ENCODE data around the gene PLXNB3.

The PLXNB3 gene

DNA sequence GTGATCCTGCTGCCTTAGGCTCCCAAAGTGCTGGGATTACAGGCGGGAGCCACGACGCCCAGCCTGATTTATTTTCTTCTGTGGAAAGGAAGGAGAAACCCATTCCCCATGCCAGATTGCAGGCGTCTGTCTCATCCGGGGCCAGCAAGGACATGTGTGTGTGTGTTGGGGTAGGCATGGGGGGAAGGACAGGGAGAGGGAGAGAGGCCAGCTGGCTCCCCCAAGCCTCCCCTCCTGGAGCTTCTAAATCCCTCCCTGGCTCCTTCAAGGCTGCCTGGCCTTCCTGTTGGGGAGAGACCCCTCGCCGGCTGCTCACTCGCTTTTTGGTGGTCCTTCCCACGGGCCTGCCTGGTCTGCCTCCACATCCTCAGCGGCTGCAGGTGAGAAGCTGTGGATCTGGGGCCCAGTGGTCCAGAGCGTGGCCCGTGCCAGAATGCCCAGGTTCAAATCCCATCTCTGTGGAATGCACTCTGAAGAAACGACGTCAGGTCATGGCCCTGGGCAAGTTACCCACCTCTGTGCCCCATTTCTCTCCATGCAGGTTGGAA lies 1.3 kb upstream of the PLXNB3 start:
- no peak for FAIRE-seq

DNA sequence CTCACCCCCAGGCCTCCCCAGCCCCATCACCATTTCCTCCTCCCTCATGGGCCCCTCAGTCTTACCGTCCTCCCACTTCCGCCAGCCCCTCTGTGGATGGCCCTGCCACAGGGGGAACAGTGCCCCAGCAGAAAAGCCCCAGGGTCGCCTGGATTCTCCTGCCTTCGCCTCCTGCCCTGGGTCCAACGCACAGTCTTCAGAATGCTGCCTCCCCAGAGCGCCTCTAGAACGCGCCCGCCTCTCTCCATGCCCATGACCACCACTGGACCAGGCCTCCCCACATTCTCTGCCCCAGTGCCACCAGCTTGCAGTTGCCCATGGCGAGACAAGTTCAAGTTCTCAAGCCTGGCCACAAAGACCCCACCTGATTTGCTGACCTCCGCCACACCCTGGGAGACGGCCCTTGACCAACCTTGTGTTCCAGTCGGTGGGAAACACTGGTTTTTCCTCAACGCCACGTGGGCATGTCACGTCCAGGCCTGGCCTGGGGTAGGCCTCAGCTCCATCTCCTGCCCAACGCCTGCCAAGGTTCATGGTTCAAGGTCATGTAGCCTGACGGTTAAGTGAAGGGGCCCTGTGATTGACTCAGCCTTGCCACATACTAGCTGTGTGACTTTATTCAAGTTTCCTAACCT lies 634 bp upstream of the PLXNB3 start:
- no peak for FAIRE-seq

DNA sequence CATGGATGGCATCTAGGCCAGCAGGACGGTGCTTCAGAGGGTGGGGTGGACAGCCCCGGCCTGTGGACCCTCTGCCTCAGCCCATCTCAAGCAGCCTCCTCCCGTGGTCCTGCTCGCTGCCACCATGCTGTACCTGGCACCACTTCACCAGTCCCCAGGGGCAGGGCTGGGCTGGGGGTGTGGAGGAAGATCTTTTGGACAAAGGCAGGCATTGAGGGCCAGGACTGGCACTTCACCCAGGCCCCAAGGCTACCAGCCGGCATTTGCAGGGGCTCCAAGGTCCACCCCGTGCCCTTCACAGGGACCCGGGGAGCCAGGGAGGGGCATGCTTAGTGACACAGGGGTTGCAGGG lies 713 bp downstream of the PLXNB3 start:
- FAIRE-seq: no peak

DNA sequence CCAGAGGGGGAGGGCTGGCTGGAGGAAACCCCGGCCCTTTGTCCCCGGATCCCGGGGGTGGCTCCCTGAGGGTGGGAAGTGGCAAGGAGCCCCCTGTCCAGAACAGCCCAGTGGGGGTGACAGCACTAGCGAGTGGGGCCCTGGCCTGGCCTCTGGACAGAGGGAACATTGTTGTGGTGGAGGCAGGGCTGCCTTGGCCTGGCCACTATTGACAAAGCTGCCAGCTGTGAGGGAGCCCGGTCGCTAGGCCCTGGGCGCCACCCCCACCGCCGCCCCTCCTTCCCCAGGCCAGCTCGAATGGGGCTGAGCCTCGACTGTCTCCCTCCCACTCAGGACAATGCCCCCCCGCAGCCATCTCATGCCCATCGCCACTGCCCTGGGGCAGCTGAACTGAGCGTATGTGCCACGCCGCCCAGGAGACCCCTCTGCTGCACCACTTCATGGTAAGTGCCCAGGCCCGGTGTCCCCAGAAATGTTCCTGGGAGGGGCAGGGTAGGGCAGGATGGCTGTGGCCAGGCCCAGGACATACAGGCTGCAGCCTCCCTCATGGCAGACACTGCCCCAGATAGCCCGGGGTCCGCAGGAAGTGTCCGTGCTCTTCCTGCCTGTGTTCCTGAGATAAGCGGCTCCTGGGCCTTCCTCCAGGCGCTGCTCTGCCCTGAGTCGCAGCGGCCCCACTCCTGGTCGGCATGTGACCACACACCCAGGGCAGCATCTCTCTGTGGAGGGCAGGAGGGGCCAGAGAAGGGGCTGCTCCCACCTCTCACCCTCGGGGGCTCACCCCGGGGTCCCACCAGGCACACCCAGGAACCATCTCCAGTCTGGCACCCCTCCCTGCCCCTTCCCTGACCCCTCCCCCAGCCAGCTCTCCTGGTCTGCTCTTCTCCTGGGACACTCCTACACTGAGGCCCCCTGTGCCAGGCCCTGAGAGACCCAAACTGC lies 1.4 kb downstream of the PLXNB3 start:
- FAIRE-seq: no peak

DNA sequence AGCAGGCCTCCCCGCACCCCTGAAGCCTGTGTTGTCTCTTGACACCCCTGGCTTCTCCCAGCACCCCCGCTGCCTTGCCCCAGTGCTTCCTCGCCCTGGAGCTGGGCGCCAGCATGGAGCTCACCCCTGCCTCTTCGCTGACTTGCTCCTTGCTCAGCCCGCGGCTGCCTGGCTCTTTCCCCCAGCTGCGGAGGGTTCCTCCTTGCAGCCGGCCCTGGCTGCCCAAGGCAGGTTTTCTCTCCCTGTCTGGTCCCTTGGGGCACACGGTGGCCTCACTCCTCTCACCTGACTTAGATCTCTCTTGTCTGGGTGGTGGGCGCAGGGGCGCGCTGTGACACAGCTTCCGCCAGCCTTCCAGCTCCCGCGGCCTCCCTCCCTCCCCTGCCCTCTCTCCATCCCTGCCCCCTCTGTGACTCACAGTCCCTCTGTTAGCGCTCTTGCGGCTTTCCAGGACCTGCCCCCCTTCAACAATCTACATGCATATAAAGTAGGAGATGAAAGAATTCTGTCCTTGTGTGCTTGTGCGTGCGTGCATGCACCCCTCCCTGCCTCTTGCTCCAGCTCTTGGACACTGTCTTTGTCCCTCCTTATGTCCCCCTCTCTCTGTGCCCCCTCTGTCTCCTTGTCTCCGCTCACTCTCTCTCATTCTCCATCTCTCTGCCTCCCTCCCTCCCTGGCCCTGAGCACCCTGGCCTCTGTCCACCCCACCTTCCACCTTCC lies 2.2 kb downstream of the PLXNB3 start:
- no peak for FAIRE-seq

DNA sequence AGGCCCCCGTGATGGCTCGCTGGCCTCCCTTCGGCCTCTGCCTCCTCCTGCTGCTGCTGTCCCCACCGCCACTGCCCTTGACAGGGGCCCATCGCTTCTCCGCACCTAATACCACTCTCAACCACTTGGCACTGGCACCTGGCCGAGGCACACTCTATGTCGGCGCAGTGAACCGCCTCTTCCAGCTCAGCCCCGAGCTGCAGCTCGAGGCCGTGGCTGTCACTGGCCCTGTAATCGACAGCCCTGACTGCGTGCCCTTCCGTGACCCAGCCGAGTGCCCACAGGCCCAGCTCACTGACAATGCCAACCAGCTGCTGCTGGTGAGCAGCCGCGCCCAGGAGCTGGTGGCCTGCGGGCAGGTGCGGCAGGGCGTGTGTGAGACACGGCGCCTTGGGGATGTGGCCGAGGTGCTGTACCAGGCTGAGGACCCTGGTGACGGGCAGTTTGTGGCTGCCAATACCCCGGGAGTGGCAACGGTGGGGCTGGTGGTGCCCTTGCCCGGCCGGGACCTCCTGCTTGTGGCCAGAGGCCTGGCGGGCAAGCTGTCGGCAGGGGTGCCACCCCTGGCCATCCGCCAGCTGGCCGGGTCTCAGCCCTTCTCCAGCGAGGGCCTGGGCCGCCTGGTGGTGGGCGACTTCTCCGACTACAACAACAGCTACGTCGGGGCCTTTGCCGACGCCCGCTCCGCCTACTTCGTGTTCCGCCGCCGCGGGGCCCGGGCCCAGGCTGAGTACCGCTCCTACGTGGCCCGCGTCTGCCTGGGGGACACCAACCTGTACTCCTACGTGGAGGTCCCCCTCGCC lies 3.0 kb downstream of the PLXNB3 start:
- FAIRE-seq: no peak

DNA sequence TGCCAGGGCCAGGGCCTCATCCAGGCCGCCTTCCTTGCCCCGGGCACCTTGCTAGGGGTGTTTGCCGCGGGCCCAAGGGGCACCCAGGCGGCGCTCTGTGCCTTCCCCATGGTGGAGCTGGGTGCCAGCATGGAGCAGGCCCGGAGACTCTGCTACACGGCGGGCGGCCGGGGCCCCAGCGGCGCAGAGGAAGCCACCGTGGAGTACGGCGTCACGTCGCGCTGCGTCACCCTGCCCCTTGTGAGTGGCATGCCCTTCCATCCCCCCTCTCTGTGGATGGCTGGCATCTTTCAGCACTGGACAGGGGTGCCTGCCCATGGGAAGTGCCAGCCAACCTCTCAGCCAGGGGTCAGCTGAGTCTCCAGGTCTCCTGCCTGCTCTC lies 3.6 kb downstream of the PLXNB3 start:
- FAIRE-seq: no peak

DNA sequence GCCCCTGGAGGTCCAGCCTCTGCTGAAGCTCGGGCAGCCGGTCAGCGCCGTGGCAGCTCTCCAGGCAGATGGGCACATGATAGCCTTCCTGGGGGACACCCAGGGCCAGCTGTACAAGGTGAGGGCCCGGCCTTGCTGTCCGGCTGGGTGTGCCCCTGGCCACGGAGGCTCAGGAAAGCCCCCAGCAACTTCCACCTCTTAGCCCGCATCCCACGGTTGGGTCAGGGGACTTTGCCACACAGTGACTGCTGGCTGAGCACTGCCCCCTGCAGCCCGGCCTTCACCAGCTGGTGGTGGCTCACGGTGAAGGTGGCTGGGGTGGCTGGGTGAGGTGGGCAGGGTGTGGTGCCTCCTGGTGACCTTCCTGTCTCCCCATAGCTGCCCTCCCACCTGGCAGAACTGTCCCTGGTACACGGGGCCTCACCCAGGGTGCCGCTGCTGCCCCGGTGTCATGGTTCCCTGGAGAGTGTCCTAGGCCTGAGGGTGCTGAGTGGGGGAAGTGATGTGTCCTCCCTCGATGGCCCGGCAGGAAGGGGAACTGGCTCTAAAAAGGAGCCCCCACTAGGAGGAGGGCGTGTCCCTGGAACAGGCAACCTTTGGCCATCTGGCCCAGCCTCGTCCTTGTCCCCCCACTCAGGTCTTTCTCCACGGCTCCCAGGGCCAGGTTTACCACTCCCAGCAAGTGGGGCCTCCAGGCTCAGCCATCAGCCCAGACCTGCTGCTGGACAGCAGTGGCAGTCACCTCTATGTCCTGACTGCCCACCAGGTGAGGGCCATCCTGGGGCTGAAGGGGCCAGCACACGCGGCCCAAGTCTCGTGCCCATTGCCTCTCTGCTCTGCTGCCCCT lies 4.5 kb downstream of the PLXNB3 start:
- no peak for FAIRE-seq

DNA sequence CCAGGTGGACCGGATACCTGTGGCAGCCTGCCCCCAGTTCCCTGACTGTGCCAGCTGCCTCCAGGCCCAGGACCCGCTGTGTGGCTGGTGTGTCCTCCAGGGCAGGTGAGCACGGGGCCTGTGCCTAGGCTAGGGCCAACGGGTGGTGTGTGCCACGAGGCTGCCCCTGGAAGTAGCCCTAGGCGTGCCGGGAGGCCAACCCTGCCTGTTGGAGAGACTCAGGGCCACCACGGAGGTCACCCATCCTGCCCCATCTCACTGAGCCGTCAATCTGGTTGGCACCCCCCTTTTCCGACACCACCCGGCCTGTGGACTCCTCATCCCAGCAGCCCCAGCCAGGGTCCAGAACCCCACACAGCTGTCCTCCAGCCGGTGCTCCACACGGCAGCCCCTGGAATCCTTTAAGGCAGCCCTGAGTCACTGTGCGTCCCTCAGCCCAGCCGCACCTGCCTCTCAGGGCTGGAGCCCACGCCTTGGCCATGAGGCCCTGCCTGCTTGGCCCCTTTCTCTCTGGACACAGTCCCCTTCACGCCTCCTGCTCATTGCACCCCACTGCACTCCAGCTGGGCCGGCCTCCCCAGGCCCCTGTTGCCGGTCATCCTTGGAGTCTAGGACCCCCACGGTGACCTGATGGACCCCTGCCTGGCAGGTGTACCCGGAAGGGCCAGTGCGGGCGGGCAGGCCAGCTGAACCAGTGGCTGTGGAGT lies 5.3 kb downstream of the PLXNB3 start:
- no peak for FAIRE-seq

DNA sequence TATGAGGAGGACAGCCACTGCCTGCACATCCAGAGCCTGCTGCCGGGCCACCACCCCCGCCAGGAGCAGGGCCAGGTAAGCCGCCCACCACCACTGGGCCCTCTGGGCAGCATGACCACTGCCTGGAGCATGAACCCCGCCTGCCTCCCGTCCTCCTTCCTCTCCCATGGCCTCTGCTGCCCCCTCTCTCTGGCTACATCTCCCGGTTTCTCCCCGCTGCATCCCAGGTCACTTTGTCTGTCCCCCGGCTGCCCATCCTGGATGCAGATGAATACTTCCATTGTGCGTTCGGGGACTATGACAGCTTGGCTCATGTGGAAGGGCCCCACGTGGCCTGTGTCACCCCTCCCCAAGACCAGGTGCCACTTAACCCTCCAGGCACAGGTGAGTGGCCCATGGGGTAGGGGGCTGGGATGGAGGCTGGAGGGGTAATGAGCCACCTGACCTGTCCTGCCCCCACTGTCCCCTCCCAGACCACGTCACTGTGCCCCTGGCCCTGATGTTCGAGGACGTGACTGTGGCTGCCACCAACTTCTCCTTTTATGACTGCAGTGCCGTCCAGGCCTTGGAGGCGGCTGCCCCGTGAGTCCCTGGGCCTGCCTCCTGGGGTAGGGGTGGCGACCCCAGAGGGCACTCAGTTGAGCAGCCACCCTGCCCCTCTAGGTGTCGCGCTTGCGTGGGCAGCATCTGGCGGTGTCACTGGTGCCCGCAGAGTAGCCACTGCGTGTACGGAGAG lies 6.0 kb downstream of the PLXNB3 start:
- FAIRE-seq: no peak

DNA sequence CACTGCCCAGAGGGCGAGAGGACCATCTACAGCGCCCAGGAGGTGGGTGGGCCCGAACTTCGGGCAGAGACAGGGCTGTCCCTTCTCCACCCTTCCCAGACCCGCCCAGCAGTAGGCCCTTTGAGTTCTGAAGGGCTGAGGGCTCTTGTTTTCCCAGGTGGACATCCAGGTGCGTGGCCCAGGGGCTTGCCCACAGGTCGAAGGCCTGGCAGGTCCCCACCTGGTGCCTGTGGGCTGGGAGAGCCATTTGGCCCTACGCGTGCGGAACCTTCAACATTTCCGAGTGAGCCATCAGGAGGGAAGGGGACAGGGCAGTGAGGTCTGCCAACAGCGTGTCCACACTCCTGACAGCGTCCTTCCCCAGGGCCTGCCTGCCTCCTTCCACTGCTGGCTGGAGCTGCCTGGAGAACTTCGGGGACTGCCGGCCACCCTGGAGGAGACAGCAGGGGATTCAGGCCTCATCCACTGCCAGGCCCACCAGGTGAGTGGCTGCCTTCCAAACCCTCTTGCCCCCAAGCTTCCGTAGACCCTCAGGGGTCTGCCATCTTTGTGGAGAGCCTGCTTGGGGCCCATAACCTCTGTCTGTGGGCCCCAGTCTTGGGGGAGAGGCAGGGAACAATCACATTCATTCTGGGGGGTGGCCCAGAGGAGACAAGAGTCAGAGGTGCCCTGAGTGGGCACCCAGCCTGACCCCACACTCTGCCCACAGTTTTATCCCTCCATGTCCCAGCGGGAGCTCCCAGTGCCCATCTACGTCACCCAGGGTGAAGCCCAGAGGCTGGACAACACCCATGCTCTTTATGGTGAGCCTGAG lies 6.8 kb downstream of the PLXNB3 start:
- no peak for FAIRE-seq

DNA sequence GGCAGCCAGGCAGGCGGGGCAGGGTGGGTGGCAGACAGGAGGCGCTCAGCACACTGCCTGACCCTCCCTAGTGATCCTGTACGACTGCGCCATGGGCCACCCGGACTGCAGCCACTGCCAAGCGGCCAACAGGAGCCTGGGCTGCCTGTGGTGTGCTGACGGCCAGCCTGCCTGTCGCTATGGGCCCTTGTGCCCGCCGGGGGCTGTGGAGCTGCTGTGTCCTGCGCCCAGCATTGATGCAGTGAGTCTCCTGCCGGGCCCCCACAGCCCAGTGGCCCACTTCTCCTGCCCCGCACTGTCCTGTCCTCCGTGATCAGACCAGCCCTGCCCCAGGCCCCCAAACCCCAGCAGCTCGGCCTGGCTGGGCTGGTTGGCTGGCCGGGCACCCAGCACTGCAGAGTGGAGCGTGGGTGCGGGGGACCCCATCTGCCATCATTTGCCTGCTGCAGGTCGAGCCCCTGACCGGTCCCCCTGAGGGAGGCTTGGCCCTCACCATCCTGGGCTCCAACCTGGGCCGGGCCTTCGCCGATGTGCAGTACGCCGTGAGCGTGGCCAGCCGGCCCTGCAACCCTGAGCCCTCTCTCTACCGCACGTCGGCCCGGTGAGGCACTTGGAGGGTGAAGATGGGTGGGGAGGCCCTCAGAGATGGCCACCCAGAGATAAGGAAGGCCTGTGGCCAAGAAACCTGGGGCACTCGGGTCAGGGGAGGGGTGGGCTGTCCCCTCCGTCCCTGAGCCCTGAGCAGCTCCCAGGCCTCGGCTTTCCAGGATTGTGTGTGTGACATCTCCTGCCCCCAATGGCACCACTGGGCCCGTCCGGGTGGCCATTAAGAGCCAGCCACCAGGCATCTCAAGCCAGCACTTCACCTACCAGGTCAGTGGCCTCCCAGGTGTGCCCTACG lies 7.6 kb downstream of the PLXNB3 start:
- FAIRE-seq: no peak

DNA sequence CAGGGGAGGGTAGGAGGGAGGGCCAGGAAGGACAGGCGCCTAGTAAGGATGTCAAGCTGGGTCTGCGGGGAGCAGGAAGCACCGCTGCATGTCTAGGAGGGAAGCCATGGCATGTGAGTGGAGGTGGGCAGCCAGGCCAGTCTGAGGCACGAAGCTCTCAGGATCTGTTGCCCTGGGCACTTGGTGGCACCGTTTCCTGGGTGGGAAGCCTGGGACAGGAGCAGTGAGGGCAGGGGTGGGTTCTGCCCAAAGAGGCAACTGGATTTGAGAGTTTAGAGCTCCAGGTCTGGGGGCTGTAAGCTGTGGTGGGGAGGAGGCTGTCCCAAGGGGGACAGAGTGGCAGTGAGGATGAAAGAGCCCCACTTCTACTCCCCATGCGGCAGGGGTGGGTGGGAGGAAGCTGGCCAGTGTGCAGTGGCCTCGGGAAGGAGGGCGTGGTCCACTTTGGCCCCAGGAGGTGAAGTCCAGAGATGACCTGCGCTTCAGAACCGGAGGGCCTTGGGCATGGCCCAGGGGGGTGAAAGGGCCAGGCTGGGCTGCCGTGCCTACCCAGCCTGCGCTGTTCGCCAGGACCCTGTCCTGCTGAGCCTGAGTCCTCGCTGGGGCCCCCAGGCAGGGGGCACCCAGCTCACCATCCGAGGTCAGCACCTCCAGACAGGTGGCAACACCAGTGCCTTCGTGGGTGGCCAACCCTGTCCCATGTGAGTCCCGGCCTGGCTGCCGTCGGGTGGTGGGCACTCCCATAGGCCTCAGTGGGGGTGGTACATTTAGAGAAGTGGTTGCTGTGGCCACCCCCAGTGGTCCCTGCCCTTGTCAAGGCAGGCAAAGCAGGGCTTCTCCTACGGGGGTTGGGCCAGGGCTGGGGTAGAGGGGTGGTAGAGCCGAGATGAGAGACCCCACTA lies 8.5 kb downstream of the PLXNB3 start:
- no peak for FAIRE-seq

DNA sequence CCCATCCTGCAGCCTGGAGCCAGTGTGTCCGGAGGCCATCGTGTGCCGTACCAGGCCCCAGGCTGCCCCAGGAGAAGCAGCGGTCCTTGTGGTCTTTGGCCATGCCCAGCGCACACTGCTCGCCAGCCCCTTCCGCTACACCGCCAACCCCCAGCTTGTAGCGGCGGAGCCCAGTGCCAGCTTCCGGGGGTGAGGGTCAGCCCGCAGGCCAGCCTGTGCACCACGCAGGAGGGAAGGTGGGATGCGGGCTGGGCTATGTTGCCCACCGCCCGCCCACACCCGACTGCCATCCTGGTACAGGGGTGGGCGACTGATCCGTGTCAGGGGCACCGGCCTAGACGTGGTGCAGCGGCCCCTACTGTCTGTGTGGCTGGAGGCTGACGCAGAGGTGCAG lies 9.2 kb downstream of the PLXNB3 start:
- no peak for FAIRE-seq

DNA sequence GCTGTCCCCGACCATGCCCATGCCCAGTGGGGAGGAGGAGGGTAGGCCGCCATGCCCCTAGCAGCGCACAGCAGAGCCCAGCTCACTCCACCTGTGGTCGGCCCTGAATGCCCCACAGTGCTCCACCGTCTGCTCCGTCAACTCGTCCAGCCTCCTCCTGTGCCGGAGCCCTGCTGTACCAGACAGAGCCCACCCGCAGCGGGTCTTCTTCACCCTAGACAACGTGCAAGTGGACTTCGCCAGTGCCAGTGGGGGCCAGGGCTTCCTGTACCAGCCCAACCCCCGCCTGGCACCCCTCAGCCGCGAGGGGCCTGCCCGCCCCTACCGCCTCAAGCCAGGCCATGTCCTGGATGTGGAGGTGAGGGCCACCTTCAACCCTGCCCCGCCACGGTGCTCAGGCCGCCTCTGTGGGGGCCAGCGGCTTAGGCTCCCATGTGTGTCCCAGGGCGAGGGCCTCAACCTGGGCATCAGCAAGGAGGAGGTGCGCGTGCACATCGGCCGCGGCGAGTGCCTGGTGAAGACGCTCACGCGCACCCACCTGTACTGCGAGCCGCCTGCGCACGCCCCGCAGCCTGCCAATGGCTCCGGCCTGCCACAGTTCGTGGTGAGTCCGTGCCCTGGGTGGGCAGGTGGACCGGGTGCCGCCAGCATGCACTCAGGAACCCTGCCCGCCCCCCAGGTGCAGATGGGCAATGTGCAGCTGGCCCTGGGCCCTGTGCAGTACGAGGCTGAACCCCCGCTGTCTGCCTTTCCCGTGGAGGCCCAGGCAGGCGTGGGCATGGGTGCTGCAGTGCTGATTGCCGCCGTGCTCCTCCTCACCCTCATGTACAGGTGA lies 9.9 kb downstream of the PLXNB3 start:
- no peak for FAIRE-seq

DNA sequence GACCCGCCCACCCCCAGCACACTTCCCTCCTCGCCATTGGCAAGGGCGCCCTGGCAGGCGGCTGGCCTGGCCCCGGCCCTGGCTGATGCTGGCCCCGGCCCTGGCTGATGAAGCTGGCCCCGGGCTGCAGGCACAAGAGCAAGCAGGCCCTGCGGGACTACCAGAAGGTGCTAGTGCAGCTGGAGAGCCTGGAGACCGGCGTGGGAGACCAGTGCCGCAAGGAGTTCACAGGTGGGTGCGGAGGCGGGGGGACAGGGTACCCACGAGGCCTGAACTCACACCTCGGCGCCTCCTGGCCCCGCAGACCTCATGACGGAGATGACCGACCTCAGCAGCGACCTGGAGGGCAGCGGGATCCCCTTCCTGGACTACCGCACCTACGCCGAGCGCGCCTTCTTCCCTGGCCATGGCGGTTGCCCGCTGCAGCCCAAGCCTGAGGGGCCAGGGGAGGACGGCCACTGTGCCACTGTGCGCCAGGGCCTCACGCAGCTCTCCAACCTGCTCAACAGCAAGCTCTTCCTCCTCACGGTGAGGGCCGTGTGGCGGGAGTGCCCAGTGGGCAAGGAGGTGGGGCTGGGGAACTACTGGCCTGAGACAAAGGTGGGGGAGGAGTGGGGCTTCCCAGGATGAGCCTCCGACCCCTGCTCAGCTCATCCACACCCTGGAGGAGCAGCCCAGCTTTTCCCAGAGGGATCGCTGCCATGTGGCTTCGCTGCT lies 10.7 kb downstream of the PLXNB3 start:
- FAIRE-seq: no peak

Data from A204.1 (cell line).